Neural progenitor cell (in vitro differentiated cells): ENCODE results near the gene DNMT3B. TPM values are rescaled to one million over a fixed set of nuclear protein-coding genes. Genes with fewer than 3 reads are reported as not detected.

Source experiments
- DNase-seq: peaks from one replicate; pipeline ENCODE4 v3.0.0-alpha.2; 2016; ENCODE audit warnings: low spot score
- H2AFZ ChIP-seq: fragments of 200-600 bp; sonication (generic); replicated peaks from 2 replicates; pipeline ENCODE4 v1.6.1; 2016; ENCODE audit warnings: antibody characterized with exemption
- H3F3A ChIP-seq: fragments of 200-600 bp; sonication (generic); 2 replicates; pipeline ENCODE4 v1.6.1; 2016; ENCODE audit warnings: antibody characterized with exemption, low read depth
- H3K27ac ChIP-seq: fragments of 200-600 bp; sonication (generic); 2 replicates; pipeline ENCODE4 v1.5.1; 2016; ENCODE audit warnings: mild to moderate bottlenecking
- H3K27me3 ChIP-seq: fragments of 200-600 bp; sonication (generic); 2 replicates; pipeline ENCODE4 v1.6.1; 2016; ENCODE audit warnings: mild to moderate bottlenecking, moderate library complexity
- H3K36me3 ChIP-seq: fragments of 200-600 bp; sonication (generic); 2 replicates; pipeline ENCODE4 v1.5.1; 2016
- H3K4me1 ChIP-seq: fragments of 200-600 bp; sonication (generic); 2 replicates; pipeline ENCODE4 v1.6.1; 2016; ENCODE audit warnings: mixed run types
- H3K4me2 ChIP-seq: fragments of 200-600 bp; sonication (generic); 2 replicates; pipeline ENCODE4 v1.6.1; 2016
- H3K4me3 ChIP-seq: fragments of 200-600 bp; sonication (generic); 2 replicates; pipeline ENCODE4 v1.5.1; 2016
- H3K79me2 ChIP-seq: fragments of 200-600 bp; sonication (generic); 2 replicates; pipeline ENCODE4 v1.6.1; 2016; ENCODE audit warnings: low read depth
- H3K9ac ChIP-seq: fragments of 200-600 bp; sonication (generic); 2 replicates; pipeline ENCODE4 v1.6.1; 2016
- H3K9me3 ChIP-seq: fragments of 200-600 bp; sonication (generic); 2 replicates; pipeline ENCODE4 v1.5.1; 2016; ENCODE audit warnings: low read depth
- H4K20me1 ChIP-seq: fragments of 200-600 bp; sonication (generic); 2 replicates; pipeline ENCODE4 v1.6.1; 2016; ENCODE audit warnings: low read depth
- H3K27ac Mint-ChIP-seq: 3 replicates; pipeline ENCODE4 v1.8.0; 2021; ENCODE audit warnings: mixed read lengths
- H3K27me3 Mint-ChIP-seq: 2 replicates; pipeline ENCODE4 v1.8.0; 2022; ENCODE audit warnings: low read depth, mild to moderate bottlenecking, inconsistent platforms, moderate library complexity, mixed read lengths; ENCODE audit not compliant: insufficient read depth
- H3K36me3 Mint-ChIP-seq: 3 replicates; pipeline ENCODE4 v1.8.0; 2021; ENCODE audit warnings: mixed read lengths
- H3K4me1 Mint-ChIP-seq: 3 replicates; pipeline ENCODE4 v1.8.0; 2021; ENCODE audit warnings: mixed read lengths
- H3K4me3 Mint-ChIP-seq: 3 replicates; pipeline ENCODE4 v1.8.0; 2021; ENCODE audit warnings: mild to moderate bottlenecking, moderate library complexity, mixed read lengths
- H3K9me3 Mint-ChIP-seq: 3 replicates; pipeline ENCODE4 v1.8.0; 2020; ENCODE audit warnings: mixed read lengths
- EZH2 ChIP-seq: fragments of 200-600 bp; sonication (generic); IDR thresholded peaks from 2 replicates; pipeline ENCODE4 v1.6.1; 2017; ENCODE audit warnings: antibody characterized with exemption, mild to moderate bottlenecking, moderate library complexity
- EZH2phosphoT487 ChIP-seq: fragments of 200-600 bp; sonication (generic); IDR thresholded peaks from 2 replicates; pipeline ENCODE4 v1.6.1; 2017; ENCODE audit warnings: antibody characterized with exemption
- total RNA-seq: library from RNA; depleted of rRNA; stranded (reverse); fragments of >200 nt; gene quantifications from 2 replicates; pipeline ENCODE4 v1.2.3, GENCODE V29; 2015; ENCODE audit warnings: low replicate concordance
- TF ChIP-seq, protein P1 (sequence below): fragments of 200-600 bp; sonication (generic); IDR thresholded peaks from 2 replicates; pipeline ENCODE4 v1.5.1; 2017; ENCODE audit warnings: antibody characterized with exemption, mild to moderate bottlenecking

Gene DNMT3B
- total RNA-seq, 1 donor from 2014 or later, result 114 TPM

DNA sequence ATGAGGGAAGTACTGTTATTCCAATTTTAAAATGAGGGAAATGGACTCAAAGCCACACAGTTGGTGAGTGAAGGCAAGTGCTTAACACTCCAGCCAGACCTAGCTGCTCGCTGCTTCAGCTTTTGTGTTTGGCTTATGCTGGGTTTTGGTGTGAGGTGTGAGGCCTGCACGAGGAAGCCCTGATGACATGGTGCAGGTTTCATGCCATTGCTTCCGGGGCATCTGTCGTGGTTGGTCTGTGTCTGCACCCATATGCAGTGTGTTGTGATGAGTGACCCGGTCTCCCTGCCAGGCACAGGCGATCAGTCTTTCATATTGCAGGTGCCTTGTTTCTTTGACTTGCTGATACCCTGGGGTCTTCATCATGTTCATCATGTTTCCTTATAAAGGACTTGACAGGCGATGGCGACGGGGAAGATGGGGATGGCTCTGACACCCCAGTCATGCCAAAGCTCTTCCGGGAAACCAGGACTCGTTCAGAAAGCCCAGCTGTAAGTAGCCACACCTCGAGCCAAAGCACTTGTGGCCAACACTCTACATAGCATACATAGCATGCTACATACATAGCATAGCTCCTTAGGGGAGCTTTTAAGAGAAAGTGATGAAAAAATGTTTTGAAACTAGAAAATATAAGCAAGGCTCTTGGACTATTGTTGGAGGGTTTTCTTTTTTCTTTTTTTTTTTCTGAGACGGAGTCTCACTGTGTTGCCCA, 22.3 kb downstream of the DNMT3B start:
- H4K20me1 ChIP-seq, result peaks cover 45% of the 10 kb centered on the region
- no peaks in the 10 kb centered on the region for H3K9me3 Mint-ChIP-seq
- H3K4me3 ChIP-seq, result no peak overlapping the region
- peaks cover 13% of the 10 kb centered on the region for H3K36me3 ChIP-seq
- no peaks in the 10 kb centered on the region for H3K9me3 ChIP-seq
- H3K36me3 Mint-ChIP-seq, result peaks cover 32% of the 10 kb centered on the region
- H3K4me1 ChIP-seq, result peaks cover 26% of the 10 kb centered on the region
- H3K27me3 ChIP-seq, result no peaks in the 10 kb centered on the region
- no peak overlapping the region for H3K4me2 ChIP-seq
- H3K4me1 Mint-ChIP-seq, result peaks cover 25% of the 10 kb centered on the region
- no peak for DNase-seq
- no peak overlapping the region for H3K4me3 Mint-ChIP-seq
- H2AFZ ChIP-seq, result no peak overlapping the region
- H3F3A ChIP-seq, result peaks cover 68% of the 10 kb centered on the region
- no peaks in the 10 kb centered on the region for H3K27me3 Mint-ChIP-seq
- no peak overlapping the region for H3K27ac ChIP-seq
- TF ChIP-seq EZH2phosphoT487, result no peak
- H3K9ac ChIP-seq, result no peak overlapping the region
- peaks cover 55% of the 10 kb centered on the region for H3K79me2 ChIP-seq
- no peak overlapping the region for H3K27ac Mint-ChIP-seq

DNA sequence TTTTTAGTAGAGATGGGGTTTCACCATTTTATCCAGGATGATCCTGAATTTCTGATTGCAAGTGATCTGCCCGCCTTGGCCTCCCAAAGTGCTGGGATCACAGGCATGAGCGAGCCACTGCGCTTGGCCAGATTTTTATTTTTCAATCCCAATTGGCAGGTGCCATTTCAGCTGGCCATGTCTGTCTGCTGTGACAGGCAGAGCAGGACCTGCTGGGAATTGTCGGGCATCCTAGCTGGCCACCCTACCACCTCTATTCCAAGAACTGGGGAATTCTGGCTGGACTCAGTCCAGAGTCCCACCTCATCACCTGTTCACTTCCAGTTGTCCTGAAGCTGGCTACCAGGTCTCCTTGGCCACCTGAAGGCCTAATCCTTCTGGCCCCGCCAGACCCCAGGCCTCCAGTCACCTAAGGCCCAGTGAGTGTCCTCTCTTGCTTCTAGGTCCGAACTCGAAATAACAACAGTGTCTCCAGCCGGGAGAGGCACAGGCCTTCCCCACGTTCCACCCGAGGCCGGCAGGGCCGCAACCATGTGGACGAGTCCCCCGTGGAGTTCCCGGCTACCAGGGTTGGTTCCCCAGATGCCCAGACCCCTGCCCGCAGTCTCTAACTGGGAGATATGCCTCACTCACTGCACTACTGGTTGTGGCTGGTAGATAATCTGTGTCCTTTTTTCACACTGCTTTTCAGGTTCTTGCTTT, 24.0 kb downstream of the DNMT3B start:
- Histone ChIP-seq H3K9me3 (no peaks in the 10 kb centered on the region), H3K27ac (no peak overlapping the region), H2AFZ (no peak overlapping the region), H3K27me3 (no peaks in the 10 kb centered on the region), H3K4me1 (peaks cover 12% of the 10 kb centered on the region), H3K9ac (no peak overlapping the region), H3K4me3 (no peak overlapping the region), H3K36me3 (peaks cover 17% of the 10 kb centered on the region), H4K20me1 (peaks cover 46% of the 10 kb centered on the region), H3K4me2 (no peak overlapping the region), H3K79me2 (peaks cover 55% of the 10 kb centered on the region), H3F3A (peaks cover 67% of the 10 kb centered on the region)
- peaks cover 9% of the 10 kb centered on the region for H3K4me1 Mint-ChIP-seq
- H3K27me3 Mint-ChIP-seq, result no peaks in the 10 kb centered on the region
- H3K9me3 Mint-ChIP-seq, result no peaks in the 10 kb centered on the region
- DNase-seq, result no peak
- no peak overlapping the region for H3K4me3 Mint-ChIP-seq
- H3K36me3 Mint-ChIP-seq, result peaks cover 34% of the 10 kb centered on the region
- TF ChIP-seq EZH2, result no peak
- TF ChIP-seq EZH2phosphoT487, result no peak
- TF ChIP-seq, protein P1, sequence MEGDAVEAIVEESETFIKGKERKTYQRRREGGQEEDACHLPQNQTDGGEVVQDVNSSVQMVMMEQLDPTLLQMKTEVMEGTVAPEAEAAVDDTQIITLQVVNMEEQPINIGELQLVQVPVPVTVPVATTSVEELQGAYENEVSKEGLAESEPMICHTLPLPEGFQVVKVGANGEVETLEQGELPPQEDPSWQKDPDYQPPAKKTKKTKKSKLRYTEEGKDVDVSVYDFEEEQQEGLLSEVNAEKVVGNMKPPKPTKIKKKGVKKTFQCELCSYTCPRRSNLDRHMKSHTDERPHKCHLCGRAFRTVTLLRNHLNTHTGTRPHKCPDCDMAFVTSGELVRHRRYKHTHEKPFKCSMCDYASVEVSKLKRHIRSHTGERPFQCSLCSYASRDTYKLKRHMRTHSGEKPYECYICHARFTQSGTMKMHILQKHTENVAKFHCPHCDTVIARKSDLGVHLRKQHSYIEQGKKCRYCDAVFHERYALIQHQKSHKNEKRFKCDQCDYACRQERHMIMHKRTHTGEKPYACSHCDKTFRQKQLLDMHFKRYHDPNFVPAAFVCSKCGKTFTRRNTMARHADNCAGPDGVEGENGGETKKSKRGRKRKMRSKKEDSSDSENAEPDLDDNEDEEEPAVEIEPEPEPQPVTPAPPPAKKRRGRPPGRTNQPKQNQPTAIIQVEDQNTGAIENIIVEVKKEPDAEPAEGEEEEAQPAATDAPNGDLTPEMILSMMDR, result no peak
- H3K27ac Mint-ChIP-seq, result no peak overlapping the region

DNA sequence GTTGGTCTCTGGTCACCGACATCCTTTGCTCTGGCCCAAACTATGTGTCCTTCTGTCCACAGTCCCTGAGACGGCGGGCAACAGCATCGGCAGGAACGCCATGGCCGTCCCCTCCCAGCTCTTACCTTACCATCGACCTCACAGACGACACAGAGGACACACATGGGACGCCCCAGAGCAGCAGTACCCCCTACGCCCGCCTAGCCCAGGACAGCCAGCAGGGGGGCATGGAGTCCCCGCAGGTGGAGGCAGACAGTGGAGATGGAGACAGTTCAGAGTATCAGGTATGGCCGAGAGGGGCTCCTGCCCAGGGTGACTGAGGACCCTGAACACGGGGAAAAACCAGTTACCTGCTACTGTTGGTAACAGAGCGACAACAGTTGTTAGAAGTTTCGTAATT, 25.0 kb downstream of the DNMT3B start:
- Histone ChIP-seq H3K9me3 (no peaks in the 10 kb centered on the region), H3K79me2 (peaks cover 50% of the 10 kb centered on the region), H3K9ac (no peak overlapping the region), H3K4me3 (no peak overlapping the region), H3K4me1 (peaks cover 2% of the 10 kb centered on the region), H4K20me1 (peaks cover 41% of the 10 kb centered on the region), H3K27me3 (no peaks in the 10 kb centered on the region), H3K36me3 (peaks cover 19% of the 10 kb centered on the region), H3K4me2 (no peak overlapping the region), H3F3A (peaks cover 61% of the 10 kb centered on the region), H3K27ac (no peak overlapping the region), H2AFZ (no peak overlapping the region)
- H3K36me3 Mint-ChIP-seq, result peaks cover 42% of the 10 kb centered on the region
- DNase-seq, result no peak
- TF ChIP-seq EZH2phosphoT487, result no peak
- TF ChIP-seq EZH2, result no peak
- TF ChIP-seq, protein P1, result no peak
- H3K27ac Mint-ChIP-seq, result no peak overlapping the region
- no peak overlapping the region for H3K4me3 Mint-ChIP-seq
- H3K27me3 Mint-ChIP-seq, result no peaks in the 10 kb centered on the region
- no peaks in the 10 kb centered on the region for H3K9me3 Mint-ChIP-seq
- peaks cover 3% of the 10 kb centered on the region for H3K4me1 Mint-ChIP-seq
